K562 (cell line): ENCODE data around the gene B3GAT3. TPM values are rescaled to one million over a fixed set of nuclear protein-coding genes. Genes with fewer than 3 reads are reported as not detected.

ENCODE experiments used
- CREB1 ChIP-seq, 2 experiments: sonication (generic) in 1 of 2; formaldehyde crosslinking in 1 of 2; IDR thresholded peaks; 2 replicates each; pipeline versions ENCODE4 v1.6.1 to v1.8.0; 2012 to 2022; ENCODE audit warnings: inconsistent platforms in 1 of 2, mild to moderate bottlenecking in 1 of 2, missing genetic modification reagents in 1 of 2, moderate library complexity in 1 of 2
- HDAC1 ChIP-seq, 2 experiments: fragments of 450-650 bp; IDR thresholded peaks; 2 replicates each; pipeline ENCODE4 v1.6.1; 2016 to 2017; ENCODE audit warnings: inconsistent platforms in 1 of 2, mild to moderate bottlenecking in 1 of 2, moderate library complexity in 1 of 2
- JUND ChIP-seq, 2 experiments: IDR thresholded peaks; 2 replicates in 1 of 2; 3 replicates in 1 of 2; pipeline ENCODE4 v1.6.1; 2011; ENCODE audit warnings: borderline replicate concordance in 2 of 2, low read depth in 2 of 2, low read length in 2 of 2, improper control_type of control experiment in 1 of 2, missing biosample characterization in 1 of 2, missing genetic modification characterization in 1 of 2, missing genetic modification reagents in 1 of 2
- PHTF2 ChIP-seq: fragments of 250-450 bp; sonication (Bioruptor Pico); IDR thresholded peaks from 2 replicates; pipeline ENCODE4 v1.5.0; 2021; ENCODE audit warnings: mild to moderate bottlenecking
- PRDM10 ChIP-seq: fragments of 450-650 bp; IDR thresholded peaks from 2 replicates; pipeline ENCODE4 v1.6.1; 2018; ENCODE audit not compliant: partially characterized antibody
- STAG1 ChIP-seq: sonication (generic); formaldehyde crosslinking; IDR thresholded peaks from 2 replicates; pipeline ENCODE4 v1.5.0; 2020; ENCODE audit warnings: missing genetic modification reagents, borderline replicate concordance
- THRAP3 ChIP-seq: fragments of 450-650 bp; IDR thresholded peaks from 2 replicates; pipeline ENCODE4 v1.6.1; 2016; ENCODE audit warnings: mild to moderate bottlenecking, inconsistent platforms, borderline replicate concordance
- ZKSCAN1 ChIP-seq: fragments of 150-350 bp; IDR thresholded peaks from 2 replicates; pipeline ENCODE4 v1.6.1; 2016; ENCODE audit warnings: low read depth, low read length
- ZSCAN29 ChIP-seq: fragments of 450-650 bp; IDR thresholded peaks from 2 replicates; pipeline ENCODE4 v1.6.1; 2017
- polyA plus RNA-seq, 8 experiments: library from polyadenylated mRNA; depleted of rRNA in 4 of 8; stranded (reverse) in 5 of 8; unstranded in 3 of 8; fragments of >200 nt; fragmentation: Nextera tagmentation in 2 of 8; fragmentation: Illumina TruSeq in 1 of 8; extraction: Ambion mirVana in 2 of 8; extraction: Trizol in 1 of 8; gene quantifications; 2 replicates each; pipeline versions ENCODE4 v1.2.1 to v1.2.3, GENCODE V29; 2011 to 2014; ENCODE audit warnings: inconsistent platforms in 1 of 8, missing spikeins in 1 of 8
- total RNA-seq, 7 experiments: library from RNA; depleted of rRNA in 6 of 7; stranded (reverse); fragments of >200 nt in 6 of 7; fragmentation: Illumina TruSeq in 2 of 7; extraction: Trizol in 2 of 7; gene quantifications; 2 replicates each; pipeline versions ENCODE4 v1.2.1 to v1.2.3, GENCODE V29; 2011 to 2021; ENCODE audit warnings: low replicate concordance in 1 of 7
- TF ChIP-seq, protein P1 (sequence below), 3 experiments: fragments of 200-800 bp in 1 of 3; fragments of 250-450 bp in 1 of 3; fragments of 450-650 bp in 1 of 3; sonication (Bioruptor Pico) in 1 of 3; sonication (Bioruptor generic) in 1 of 3; formaldehyde crosslinking in 1 of 3; IDR thresholded peaks; 2 replicates each; pipeline versions ENCODE4 v1.6.1 to v1.8.0; 2016 to 2022; ENCODE audit warnings: mild to moderate bottlenecking in 2 of 3, missing genetic modification characterization in 2 of 3, missing compliant biosample characterization in 1 of 3, moderate library complexity in 1 of 3
- TF ChIP-seq, protein P2 (sequence below): sonication (generic); formaldehyde crosslinking; IDR thresholded peaks from 2 replicates; pipeline ENCODE4 v1.8.0; 2022; ENCODE audit warnings: missing genetic modification reagents, mild to moderate bottlenecking, borderline replicate concordance
- TF ChIP-seq, protein P3 (sequence below): fragments of 450-650 bp; IDR thresholded peaks from 2 replicates; pipeline ENCODE4 v1.6.1; 2016; ENCODE audit warnings: borderline replicate concordance

B3GAT3 gene
- total and polyA plus RNA-seq, 9 of the 15 experiments (the other 6 are each of a cell fraction or from before 2014, with no cell fraction given): 0.30 to 64.0 (median 21.4) TPM

GRCh38 chr11:62573006-62573591 lies 48.7 kb downstream of the B3GAT3 start (continued):
- TF ChIP-seq, protein P1, sequence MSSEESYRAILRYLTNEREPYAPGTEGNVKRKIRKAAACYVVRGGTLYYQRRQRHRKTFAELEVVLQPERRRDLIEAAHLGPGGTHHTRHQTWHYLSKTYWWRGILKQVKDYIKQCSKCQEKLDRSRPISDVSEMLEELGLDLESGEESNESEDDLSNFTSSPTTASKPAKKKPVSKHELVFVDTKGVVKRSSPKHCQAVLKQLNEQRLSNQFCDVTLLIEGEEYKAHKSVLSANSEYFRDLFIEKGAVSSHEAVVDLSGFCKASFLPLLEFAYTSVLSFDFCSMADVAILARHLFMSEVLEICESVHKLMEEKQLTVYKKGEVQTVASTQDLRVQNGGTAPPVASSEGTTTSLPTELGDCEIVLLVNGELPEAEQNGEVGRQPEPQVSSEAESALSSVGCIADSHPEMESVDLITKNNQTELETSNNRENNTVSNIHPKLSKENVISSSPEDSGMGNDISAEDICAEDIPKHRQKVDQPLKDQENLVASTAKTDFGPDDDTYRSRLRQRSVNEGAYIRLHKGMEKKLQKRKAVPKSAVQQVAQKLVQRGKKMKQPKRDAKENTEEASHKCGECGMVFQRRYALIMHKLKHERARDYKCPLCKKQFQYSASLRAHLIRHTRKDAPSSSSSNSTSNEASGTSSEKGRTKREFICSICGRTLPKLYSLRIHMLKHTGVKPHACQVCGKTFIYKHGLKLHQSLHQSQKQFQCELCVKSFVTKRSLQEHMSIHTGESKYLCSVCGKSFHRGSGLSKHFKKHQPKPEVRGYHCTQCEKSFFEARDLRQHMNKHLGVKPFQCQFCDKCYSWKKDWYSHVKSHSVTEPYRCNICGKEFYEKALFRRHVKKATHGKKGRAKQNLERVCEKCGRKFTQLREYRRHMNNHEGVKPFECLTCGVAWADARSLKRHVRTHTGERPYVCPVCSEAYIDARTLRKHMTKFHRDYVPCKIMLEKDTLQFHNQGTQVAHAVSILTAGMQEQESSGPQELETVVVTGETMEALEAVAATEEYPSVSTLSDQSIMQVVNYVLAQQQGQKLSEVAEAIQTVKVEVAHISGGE (CRISPR knock-in tag; IDR thresholded peaks at IDR 0.05): no peak
- TF ChIP-seq, protein P2, sequence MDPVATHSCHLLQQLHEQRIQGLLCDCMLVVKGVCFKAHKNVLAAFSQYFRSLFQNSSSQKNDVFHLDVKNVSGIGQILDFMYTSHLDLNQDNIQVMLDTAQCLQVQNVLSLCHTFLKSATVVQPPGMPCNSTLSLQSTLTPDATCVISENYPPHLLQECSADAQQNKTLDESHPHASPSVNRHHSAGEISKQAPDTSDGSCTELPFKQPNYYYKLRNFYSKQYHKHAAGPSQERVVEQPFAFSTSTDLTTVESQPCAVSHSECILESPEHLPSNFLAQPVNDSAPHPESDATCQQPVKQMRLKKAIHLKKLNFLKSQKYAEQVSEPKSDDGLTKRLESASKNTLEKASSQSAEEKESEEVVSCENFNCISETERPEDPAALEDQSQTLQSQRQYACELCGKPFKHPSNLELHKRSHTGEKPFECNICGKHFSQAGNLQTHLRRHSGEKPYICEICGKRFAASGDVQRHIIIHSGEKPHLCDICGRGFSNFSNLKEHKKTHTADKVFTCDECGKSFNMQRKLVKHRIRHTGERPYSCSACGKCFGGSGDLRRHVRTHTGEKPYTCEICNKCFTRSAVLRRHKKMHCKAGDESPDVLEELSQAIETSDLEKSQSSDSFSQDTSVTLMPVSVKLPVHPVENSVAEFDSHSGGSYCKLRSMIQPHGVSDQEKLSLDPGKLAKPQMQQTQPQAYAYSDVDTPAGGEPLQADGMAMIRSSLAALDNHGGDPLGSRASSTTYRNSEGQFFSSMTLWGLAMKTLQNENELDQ (CRISPR knock-in tag): 0 out of 2 replicates have a peak, but pooled peaks have one; percentile 23
- TF ChIP-seq PHTF2: peak; percentile 77; the same call in 1 of the 2 replicates
- no peak for TF ChIP-seq JUND (IDR thresholded peaks at IDR 0.05; ENCODE audit: borderline replicate concordance, low read depth, low read length)
- no peak for TF ChIP-seq JUND (tag; IDR thresholded peaks at IDR 0.05; ENCODE audit: borderline replicate concordance, low read depth, low read length)
- 0 out of 2 replicates have a peak, but pooled peaks have one; percentile 56 for TF ChIP-seq THRAP3
- no peak for TF ChIP-seq CREB1 (IDR thresholded peaks at IDR 0.05)
- no peak for TF ChIP-seq CREB1 (CRISPR knock-in tag; IDR thresholded peaks at IDR 0.05)
- TF ChIP-seq PRDM10: peak; percentile 4
- no peak for TF ChIP-seq ZSCAN29
- TF ChIP-seq, protein P3, sequence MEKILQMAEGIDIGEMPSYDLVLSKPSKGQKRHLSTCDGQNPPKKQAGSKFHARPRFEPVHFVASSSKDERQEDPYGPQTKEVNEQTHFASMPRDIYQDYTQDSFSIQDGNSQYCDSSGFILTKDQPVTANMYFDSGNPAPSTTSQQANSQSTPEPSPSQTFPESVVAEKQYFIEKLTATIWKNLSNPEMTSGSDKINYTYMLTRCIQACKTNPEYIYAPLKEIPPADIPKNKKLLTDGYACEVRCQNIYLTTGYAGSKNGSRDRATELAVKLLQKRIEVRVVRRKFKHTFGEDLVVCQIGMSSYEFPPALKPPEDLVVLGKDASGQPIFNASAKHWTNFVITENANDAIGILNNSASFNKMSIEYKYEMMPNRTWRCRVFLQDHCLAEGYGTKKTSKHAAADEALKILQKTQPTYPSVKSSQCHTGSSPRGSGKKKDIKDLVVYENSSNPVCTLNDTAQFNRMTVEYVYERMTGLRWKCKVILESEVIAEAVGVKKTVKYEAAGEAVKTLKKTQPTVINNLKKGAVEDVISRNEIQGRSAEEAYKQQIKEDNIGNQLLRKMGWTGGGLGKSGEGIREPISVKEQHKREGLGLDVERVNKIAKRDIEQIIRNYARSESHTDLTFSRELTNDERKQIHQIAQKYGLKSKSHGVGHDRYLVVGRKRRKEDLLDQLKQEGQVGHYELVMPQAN: peak; percentile 43; the same call in 1 of the 2 replicates
- TF ChIP-seq HDAC1 (IDR thresholded peaks at IDR 0.05): peak in 1 of 2 experiments; percentile 29; a peak in 1 of 4 replicates
- peak; percentile 15; the same call in 1 of the 2 replicates for TF ChIP-seq STAG1 (CRISPR knock-in tag)
- TF ChIP-seq ZKSCAN1: no peak
